ENCODE data around the gene CPZ. TPM values are rescaled to one million over a fixed set of nuclear protein-coding genes. Genes with fewer than 3 reads are reported as not detected.

CPZ gene
- total RNA-seq, 1 experiment from 2014 or later: 53.7 TPM

DNA sequence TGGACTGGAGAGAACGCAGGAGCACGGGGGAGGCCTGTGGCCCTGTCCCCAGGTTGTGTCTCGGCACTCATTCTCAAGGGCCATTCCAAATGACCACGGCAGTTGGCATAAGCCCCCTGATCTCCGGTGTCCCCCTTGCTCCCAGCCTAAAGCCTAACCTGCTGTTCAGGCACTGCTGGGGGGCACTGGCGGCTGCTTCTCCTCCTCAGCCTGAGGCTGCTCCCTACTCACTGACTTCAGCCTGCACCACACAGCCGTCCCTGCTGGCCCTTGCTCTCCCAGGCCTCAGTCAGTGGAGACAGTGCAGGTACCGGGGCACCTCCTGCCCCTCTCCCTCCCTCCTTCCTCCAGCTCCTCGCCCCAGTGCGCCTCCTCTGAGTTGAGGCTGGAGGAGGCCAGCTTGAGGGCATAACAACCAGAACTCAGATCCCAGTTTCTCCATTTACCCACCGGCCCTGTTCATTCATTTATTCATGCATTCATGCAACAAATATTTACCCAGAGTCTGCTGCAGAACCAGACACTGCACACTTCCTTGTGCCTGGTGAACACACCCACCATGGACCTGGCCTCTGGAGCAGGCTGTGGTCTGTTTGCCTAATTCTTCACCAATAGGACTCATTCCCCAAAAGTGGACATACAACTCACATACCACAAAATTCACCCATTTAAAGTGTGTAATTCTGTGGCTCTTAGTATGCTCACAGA lies 65.0 kb downstream of the CPZ start:
- peaks cover 5% of the 10 kb centered on the region for H3K9me3 ChIP-seq (replicated peaks)
- H3K27ac ChIP-seq: no peak overlapping the region
- DNase-seq: no peak
- H3K4me3 ChIP-seq: no peak overlapping the region
- H3K27me3 ChIP-seq: peaks cover 59% of the 10 kb centered on the region
- no peaks in the 10 kb centered on the region for H3K4me1 ChIP-seq
- no peaks in the 10 kb centered on the region for H3K36me3 ChIP-seq

DNA sequence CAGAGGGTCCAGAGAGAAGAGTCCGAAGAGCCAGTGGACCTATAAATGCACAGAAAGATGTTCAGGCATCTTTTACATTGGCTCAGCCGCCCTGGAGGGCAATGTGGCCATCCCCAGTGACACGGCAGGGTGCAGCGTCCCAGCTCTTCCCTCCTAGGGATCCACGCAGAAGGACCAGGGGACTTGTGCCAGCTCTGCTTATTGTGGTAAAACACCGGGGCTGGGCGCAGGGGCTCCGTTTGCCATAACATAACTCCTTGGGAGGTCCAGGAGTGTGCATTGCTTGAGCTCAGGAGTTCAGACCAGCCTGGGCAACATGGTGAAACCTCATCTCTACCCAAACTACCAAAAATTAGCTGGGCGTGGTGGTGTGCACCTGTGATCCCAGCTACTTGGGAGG lies 70.2 kb downstream of the CPZ start:
- H3K27me3 ChIP-seq: peaks cover 39% of the 10 kb centered on the region
- no peak for DNase-seq

DNA sequence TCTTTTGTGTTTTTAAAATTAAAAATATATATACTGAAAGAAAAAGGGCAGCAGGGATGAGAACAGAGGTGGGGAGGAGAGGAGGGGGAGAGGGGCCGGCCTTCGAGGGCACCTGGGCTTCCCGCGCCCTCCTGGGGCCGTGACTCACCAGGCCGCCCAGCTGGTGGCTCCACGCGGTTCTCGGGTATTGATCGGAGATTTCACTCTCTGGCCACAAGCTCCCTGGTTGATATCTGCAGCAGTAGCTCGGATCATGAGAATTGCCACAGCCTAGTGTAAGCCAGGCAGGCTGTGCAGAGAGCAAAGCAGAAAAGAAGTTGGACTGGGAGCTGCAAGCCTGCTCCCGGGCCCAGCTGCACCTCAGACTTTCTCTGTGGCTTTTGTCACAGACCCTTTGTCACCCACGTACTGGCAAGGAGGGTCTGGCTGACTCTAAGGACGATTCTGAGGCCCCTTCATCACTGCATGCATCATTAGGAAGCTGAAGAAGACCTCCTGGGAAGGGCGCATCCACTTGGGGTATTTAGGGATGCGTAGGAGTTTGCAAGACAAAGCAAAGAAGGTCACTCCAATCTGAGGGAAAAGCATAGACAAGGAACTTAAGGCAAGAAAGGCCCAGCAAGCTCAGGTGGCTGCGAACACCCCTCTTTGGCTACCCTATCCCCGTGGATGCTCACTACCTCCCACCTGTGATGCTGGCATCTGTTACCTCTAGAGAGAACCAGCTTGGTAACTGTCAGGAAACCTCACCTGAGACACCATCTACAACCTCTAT lies 71.7 kb downstream of the CPZ start:
- Histone ChIP-seq H3K4me3 (no peak overlapping the region), H3K27ac (no peak overlapping the region), H3K4me1 (no peaks in the 10 kb centered on the region), H3K9me3 (replicated peaks) (no peaks in the 10 kb centered on the region), H3K27me3 (peaks cover 30% of the 10 kb centered on the region), H3K36me3 (no peaks in the 10 kb centered on the region)
- no peak for DNase-seq

More for the DNA sequence above, 70.2 kb downstream of the CPZ start:
- H3K27ac ChIP-seq: no peak overlapping the region
- H3K36me3 ChIP-seq: no peaks in the 10 kb centered on the region
- no peaks in the 10 kb centered on the region for H3K4me1 ChIP-seq
- no peaks in the 10 kb centered on the region for H3K9me3 ChIP-seq (replicated peaks)
- H3K4me3 ChIP-seq: no peak overlapping the region

DNA sequence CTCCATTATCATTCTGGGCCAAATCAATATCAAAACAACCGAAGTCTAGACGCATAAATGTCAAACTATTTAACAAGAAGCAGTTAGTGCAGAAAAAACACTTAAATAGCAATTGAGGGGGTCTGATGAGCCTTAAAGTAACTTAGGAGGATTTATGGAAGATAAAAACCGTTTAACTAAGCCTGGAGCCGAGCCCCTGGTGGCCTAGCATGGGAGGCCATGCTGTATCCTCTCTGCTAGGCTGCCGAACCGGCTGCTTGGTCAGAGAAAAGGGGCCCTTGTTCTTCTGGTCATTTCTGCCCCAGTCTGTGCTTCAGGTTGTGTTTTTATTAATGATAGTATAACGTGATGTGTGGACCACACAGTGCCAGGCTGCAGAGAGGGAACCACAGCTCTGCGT lies 72.4 kb downstream of the CPZ start:
- H3K4me3 ChIP-seq: no peak overlapping the region
- no peaks in the 10 kb centered on the region for H3K9me3 ChIP-seq (replicated peaks)
- peaks cover 30% of the 10 kb centered on the region for H3K27me3 ChIP-seq
- H3K36me3 ChIP-seq: no peaks in the 10 kb centered on the region
- H3K27ac ChIP-seq: no peak overlapping the region
- DNase-seq: no peak
- no peaks in the 10 kb centered on the region for H3K4me1 ChIP-seq

DNA sequence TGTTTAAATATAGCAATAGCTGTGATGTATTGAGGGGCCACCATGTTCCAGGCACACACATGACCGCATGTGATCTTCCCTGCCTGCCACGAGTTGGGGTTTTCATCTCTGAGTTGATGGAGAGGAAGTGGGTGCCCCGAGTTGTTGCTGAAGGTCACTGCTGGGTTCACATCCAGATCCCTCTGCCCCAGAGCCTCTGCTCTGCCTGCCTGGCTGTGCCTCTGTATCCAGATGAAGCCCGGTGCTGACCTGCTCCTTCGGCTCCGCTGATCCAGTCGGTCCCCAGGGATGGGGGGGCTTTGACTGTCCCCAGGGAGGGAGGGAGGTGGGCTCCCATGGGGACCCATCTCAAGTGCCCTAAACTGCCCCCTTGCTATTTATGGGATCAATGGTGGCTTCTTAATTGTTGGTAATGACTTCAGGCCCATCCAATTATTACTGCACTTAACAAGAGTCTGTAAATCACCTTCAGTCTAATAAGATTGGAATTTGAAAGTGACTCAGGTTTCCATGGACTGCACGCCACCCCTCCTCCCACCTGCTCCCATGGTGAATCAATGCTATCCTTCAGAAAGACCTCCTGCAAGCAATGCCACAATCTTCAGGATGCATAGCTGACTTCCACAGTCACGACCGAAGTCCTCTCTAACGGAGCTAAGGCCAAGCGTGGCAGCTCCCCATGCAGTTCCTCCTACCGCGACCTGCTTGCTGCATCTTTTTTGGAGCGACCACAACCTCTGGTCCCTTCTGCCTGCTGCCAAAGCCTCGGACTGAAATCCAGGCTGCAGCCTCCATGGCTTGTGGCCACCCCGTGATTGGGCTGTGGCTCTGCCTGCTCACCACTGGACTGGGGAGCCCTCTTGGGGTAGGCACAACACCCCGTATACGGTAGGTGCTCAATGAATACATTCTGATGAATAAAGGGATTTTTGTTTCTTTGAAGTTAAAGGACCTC lies 73.1 kb downstream of the CPZ start:
- no peak overlapping the region for H3K27ac ChIP-seq
- H3K4me1 ChIP-seq: no peaks in the 10 kb centered on the region
- no peak for DNase-seq
- H3K36me3 ChIP-seq: no peaks in the 10 kb centered on the region
- H3K27me3 ChIP-seq: peaks cover 24% of the 10 kb centered on the region
- H3K9me3 ChIP-seq (replicated peaks): no peaks in the 10 kb centered on the region
- H3K4me3 ChIP-seq: no peak overlapping the region

DNA sequence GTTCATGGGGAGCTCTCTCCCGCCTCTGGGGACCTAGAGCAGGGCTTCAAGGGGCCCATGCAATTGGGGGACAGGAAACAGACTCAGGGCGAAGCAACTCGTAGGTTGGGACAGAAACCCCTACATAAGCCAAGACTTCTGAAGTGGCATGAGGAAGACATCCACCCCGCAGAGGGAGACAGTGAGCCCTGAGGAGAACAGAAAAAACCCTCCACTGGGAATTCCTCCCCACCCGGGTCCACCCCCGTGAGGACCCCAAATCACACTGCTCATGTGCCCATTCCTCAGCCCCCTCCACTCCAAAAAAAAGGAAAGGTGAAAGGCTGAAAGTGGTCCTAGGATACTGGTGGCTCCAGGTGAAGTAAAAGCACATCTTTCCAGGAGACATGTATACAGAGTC lies 74.0 kb downstream of the CPZ start:
- no peak for DNase-seq
- H3K27me3 ChIP-seq: peaks cover 22% of the 10 kb centered on the region
- no peaks in the 10 kb centered on the region for H3K9me3 ChIP-seq (replicated peaks)

More for the DNA sequence above, 74.0 kb downstream of the CPZ start:
- Histone ChIP-seq H3K4me3 (no peak overlapping the region), H3K27ac (no peak overlapping the region), H3K36me3 (no peaks in the 10 kb centered on the region), H3K4me1 (no peaks in the 10 kb centered on the region)

Other genes starting within 250 kb of the CPZ start
- 20.0 and 21.4 TPM in 2 replicates for gene ACOX3, start 152.0 kb upstream of the CPZ start, total RNA-seq (2014; rRNA removed; shearing (Covaris generic))
- gene TRMT44, start 152.0 kb upstream of the CPZ start, total RNA-seq (2014; rRNA removed; shearing (Covaris generic)): 13.5 and 14.3 TPM in 2 replicates
- gene GPR78, start 12.4 kb upstream of the CPZ start, total RNA-seq (2014; rRNA removed; shearing (Covaris generic)): 1.4 and 3.5 TPM in 2 replicates